Effector memory CD8-positive, alpha-beta T cell (primary cell): ENCODE measurements around the gene GLT8D2.

ENCODE experiments used
- ATAC-seq: fragments of 150-1000 bp; cut with Tn5 transposase; replicated peaks from 2 replicates; pipeline ENCODE4 v1.10.0; 2021; ENCODE audit warnings: mild to moderate bottlenecking, moderate library complexity
- DNase-seq, 3 experiments: peaks; one replicate each; pipeline ENCODE4 v3.0.0; 2021
- H3K27ac Mint-ChIP-seq, 2 donors: one replicate each; pipeline ENCODE4 v1.8.0; 2022; ENCODE audit warnings: mild to moderate bottlenecking in 2 of 2, mixed read lengths in 2 of 2, moderate library complexity in 2 of 2
- H3K27me3 Mint-ChIP-seq, 2 donors: one replicate each; pipeline ENCODE4 v1.8.0; 2022; ENCODE audit warnings: mixed read lengths in 2 of 2
- H3K36me3 Mint-ChIP-seq: one replicate; pipeline ENCODE4 v1.8.0; 2022; ENCODE audit warnings: mild to moderate bottlenecking, moderate library complexity, mixed read lengths; ENCODE audit not compliant: insufficient read depth
- H3K4me1 Mint-ChIP-seq, 2 donors: one replicate each; pipeline ENCODE4 v1.8.0; 2022; ENCODE audit warnings: low read depth in 2 of 2, mixed read lengths in 2 of 2
- H3K4me3 Mint-ChIP-seq, 2 donors: one replicate each; pipeline ENCODE4 v1.8.0; 2022; ENCODE audit warnings: mild to moderate bottlenecking in 2 of 2, mixed read lengths in 2 of 2, moderate library complexity in 2 of 2
- H3K9me3 Mint-ChIP-seq, 2 donors: one replicate each; pipeline ENCODE4 v1.8.0; 2022; ENCODE audit warnings: mixed read lengths in 2 of 2

Gene GLT8D2

GRCh38 chr12:104010121-104010520 lies 39.9 kb downstream of the GLT8D2 start:
- DNase-seq (no peak), ATAC-seq (no peak)
- Mint-ChIP-seq H3K27me3 (peaks cover 11 to 27% of the 10 kb centered on the region in 2 donors), H3K4me1 (no peaks in the 10 kb centered on the region), H3K4me3 (no peak overlapping the region), H3K27ac (no peak overlapping the region), H3K36me3 (no peaks in the 10 kb centered on the region), H3K9me3 (no peaks in the 10 kb centered on the region)

DNA sequence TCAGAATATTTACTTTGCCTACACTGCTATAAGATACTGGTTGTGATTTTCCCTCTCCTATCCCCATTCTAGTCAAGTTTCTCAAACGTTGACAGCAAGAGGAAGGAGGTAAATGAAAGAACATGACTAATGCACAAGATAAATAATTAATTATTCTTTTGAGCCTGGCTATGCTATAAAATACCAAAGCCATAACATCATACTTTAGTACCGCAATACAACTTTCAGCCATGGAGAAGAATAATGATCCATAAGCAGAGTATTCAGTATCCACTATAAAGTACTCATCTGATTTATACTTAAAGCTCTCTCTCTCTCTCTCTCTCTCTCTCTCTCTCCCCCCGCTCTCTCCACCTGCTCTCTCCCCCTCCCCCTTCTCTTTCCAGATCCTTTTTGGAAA lies 43.1 kb downstream of the GLT8D2 start:
- no peak for DNase-seq
- ATAC-seq = no peak
- Mint-ChIP-seq H3K36me3 (no peaks in the 10 kb centered on the region), H3K4me1 (no peaks in the 10 kb centered on the region), H3K27ac (no peak overlapping the region), H3K4me3 (no peak overlapping the region), H3K27me3 (peaks cover 34 to 51% of the 10 kb centered on the region in 2 donors), H3K9me3 (no peaks in the 10 kb centered on the region)

- Mint-ChIP-seq H3K36me3 (no peaks in the 10 kb centered on the region), H3K4me3 (no peak overlapping the region), H3K27me3 (peaks cover 60 to 76% of the 10 kb centered on the region in 2 donors), H3K4me1 (no peaks in the 10 kb centered on the region), H3K9me3 (no peaks in the 10 kb centered on the region), H3K27ac (no peak overlapping the region)
- DNase-seq (no peak), ATAC-seq (no peak)
Measured at GRCh38 chr12:104003596-104003995, 46.4 kb downstream of the GLT8D2 start.

DNA sequence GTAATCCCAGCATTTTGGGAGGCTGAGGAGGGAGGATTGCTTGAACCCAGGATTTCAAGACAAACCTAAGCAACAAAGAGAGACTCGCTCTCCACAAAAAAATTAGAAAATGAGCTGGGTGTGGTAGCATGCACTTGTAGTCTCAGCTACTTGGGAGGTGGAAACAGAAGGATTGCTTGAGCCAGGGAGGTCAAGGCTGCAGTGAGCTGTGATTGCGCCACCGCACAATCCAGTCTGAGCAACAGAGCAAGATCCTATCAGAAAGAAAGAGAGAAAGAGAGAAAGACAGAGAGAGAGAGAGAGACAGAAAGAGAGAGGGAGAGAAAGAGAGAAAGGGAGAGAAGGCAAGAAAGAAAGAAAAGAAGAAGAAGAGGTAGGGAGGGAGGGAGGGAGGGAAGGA lies 47.3 kb downstream of the GLT8D2 start:
- H3K27ac Mint-ChIP-seq = no peak overlapping the region
- no peak for ATAC-seq
- no peaks in the 10 kb centered on the region for H3K9me3 Mint-ChIP-seq
- H3K4me1 Mint-ChIP-seq = no peaks in the 10 kb centered on the region
- H3K4me3 Mint-ChIP-seq = no peak overlapping the region
- no peak for DNase-seq
- H3K36me3 Mint-ChIP-seq = no peaks in the 10 kb centered on the region
- H3K27me3 Mint-ChIP-seq = peaks cover 58 to 69% of the 10 kb centered on the region in 2 donors

- no peak for ATAC-seq
- no peaks in the 10 kb centered on the region for H3K4me1 Mint-ChIP-seq
- no peaks in the 10 kb centered on the region for H3K36me3 Mint-ChIP-seq
- H3K27ac Mint-ChIP-seq = no peak overlapping the region
- H3K4me3 Mint-ChIP-seq = no peak overlapping the region
- H3K9me3 Mint-ChIP-seq = no peaks in the 10 kb centered on the region
- H3K27me3 Mint-ChIP-seq = peaks cover 60 to 74% of the 10 kb centered on the region in 2 donors
- DNase-seq = no peak
Measured at GRCh38 chr12:104000807-104001434, 49.1 kb downstream of the GLT8D2 start.

DNA sequence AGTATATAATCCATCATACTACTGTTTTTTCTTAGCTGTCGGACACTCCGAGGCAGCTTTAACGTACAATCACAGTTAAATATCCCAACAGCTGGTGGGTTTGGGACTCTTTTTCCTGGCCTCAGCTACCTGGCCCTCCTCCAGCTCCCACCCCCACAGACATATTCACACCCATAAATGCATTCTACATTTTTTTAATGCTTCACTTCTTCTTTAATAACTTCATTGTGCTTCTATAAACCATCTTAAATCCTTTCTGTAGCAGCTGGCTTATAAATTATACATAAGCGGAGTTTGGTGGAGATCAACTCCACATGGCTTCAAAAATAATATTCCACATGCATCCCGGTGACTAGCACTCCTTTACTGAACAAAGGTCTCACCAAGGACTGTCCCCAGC lies 51.0 kb downstream of the GLT8D2 start:
- H3K36me3 Mint-ChIP-seq = no peaks in the 10 kb centered on the region
- no peaks in the 10 kb centered on the region for H3K9me3 Mint-ChIP-seq
- peaks cover 57 to 59% of the 10 kb centered on the region in 2 donors for H3K27me3 Mint-ChIP-seq
- no peak overlapping the region for H3K4me3 Mint-ChIP-seq
- H3K4me1 Mint-ChIP-seq = no peaks in the 10 kb centered on the region
- no peak overlapping the region for H3K27ac Mint-ChIP-seq
- ATAC-seq (no peak), DNase-seq (no peak)

- DNase-seq = no peak
- Mint-ChIP-seq H3K9me3 (no peaks in the 10 kb centered on the region), H3K4me1 (no peaks in the 10 kb centered on the region), H3K27me3 (peaks cover 44 to 49% of the 10 kb centered on the region in 2 donors), H3K4me3 (no peak overlapping the region), H3K36me3 (no peaks in the 10 kb centered on the region), H3K27ac (no peak overlapping the region)
- no peak for ATAC-seq
Measured at GRCh38 chr12:103997286-103997900, 52.6 kb downstream of the GLT8D2 start.

DNA sequence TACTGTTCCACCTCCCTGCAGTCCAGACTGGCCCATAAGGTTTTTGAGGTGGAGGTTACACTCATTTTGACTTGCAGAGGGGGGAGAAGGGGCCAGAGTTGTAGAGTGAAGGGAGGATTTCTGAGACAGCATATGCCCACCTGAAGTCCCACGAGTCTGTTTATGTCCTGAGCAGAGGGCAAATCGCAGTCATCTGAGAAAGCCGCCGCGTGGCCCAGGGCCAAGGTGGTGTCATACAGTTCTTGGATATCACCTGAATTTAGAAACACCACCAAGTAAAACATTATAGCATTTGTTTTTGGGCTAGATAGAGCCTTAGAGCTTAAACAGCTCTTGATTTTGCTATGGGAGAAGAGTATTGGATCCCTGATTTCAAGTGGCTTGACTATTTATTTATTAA lies 53.4 kb downstream of the GLT8D2 start:
- ATAC-seq = no peak
- no peak for DNase-seq
- no peak overlapping the region for H3K4me3 Mint-ChIP-seq
- no peaks in the 10 kb centered on the region for H3K36me3 Mint-ChIP-seq
- H3K27me3 Mint-ChIP-seq = peaks cover 44% of the 10 kb centered on the region in 2 donors
- H3K4me1 Mint-ChIP-seq = no peaks in the 10 kb centered on the region
- H3K27ac Mint-ChIP-seq = no peak overlapping the region
- no peaks in the 10 kb centered on the region for H3K9me3 Mint-ChIP-seq

GRCh38 chr12:103994235-103994634 lies 55.8 kb downstream of the GLT8D2 start:
- no peak overlapping the region for H3K4me3 Mint-ChIP-seq
- ATAC-seq (no peak), DNase-seq (no peak)
- no peaks in the 10 kb centered on the region for H3K9me3 Mint-ChIP-seq
- no peaks in the 10 kb centered on the region for H3K36me3 Mint-ChIP-seq
- no peak overlapping the region for H3K27ac Mint-ChIP-seq
- H3K4me1 Mint-ChIP-seq = no peaks in the 10 kb centered on the region
- peaks cover 23% of the 10 kb centered on the region in 2 donors for H3K27me3 Mint-ChIP-seq

DNA sequence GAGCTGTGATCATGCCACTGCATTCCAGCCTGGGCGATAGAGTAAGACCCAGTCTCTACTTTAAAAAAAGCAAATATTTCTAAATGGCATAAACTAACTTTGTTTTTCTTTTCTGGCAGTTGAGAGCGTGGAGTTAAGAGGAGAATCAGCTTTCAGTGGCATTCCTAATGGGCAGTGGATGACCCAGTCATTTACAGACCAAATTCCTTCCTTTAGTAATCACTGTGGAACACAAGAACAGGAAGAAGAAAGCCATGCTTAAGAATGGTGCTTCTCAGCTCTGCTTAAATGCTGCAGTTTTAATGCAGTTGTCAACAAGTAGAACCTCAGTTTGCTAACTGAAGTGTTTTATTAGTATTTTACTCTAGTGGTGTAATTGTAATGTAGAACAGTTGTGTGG lies 63.2 kb downstream of the GLT8D2 start:
- Mint-ChIP-seq H3K36me3 (peaks cover 48% of the 10 kb centered on the region), H3K27me3 (no peaks in the 10 kb centered on the region), H3K4me3 (no peak overlapping the region), H3K27ac (no peak overlapping the region), H3K4me1 (no peaks in the 10 kb centered on the region), H3K9me3 (no peaks in the 10 kb centered on the region)
- ATAC-seq = no peak
- no peak for DNase-seq

GRCh38 chr12:103978384-103978982 lies 71.5 kb downstream of the GLT8D2 start:
- peaks cover 62% of the 10 kb centered on the region for H3K36me3 Mint-ChIP-seq
- H3K27ac Mint-ChIP-seq = peak overlapping the region; percentile 35 to 47
- H3K4me3 Mint-ChIP-seq = no peak overlapping the region
- H3K27me3 Mint-ChIP-seq = no peaks in the 10 kb centered on the region
- DNase-seq (no peak), ATAC-seq (no peak)
- peaks cover 20 to 31% of the 10 kb centered on the region in 2 donors for H3K4me1 Mint-ChIP-seq
- no peaks in the 10 kb centered on the region for H3K9me3 Mint-ChIP-seq

DNA sequence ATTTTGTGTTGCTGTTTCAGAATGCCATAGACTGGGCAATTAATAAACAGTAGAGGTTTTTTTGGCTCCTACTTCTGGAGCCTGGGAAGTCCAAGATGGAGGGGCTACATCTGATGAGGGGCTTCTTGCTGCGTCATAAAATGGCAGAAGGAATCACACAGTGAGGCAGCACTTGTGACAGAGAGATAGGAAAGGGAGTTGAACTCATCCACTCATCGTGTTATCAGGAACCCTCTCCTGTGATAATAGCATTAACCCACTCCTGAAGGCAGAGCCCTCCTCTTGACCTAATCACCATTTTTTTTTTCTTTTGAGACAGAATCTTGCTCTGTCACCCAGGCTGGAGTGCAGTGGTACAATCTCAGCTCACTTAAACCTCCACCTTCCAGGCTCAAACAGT lies 74.6 kb downstream of the GLT8D2 start:
- H3K4me3 Mint-ChIP-seq = no peak overlapping the region
- H3K4me1 Mint-ChIP-seq = peaks cover 25 to 36% of the 10 kb centered on the region in 2 donors
- ATAC-seq (no peak), DNase-seq (no peak)
- H3K36me3 Mint-ChIP-seq = peaks cover 47% of the 10 kb centered on the region
- peak overlapping the region in 1 of 2 donors; percentile 46 for H3K27ac Mint-ChIP-seq
- H3K9me3 Mint-ChIP-seq = no peaks in the 10 kb centered on the region
- H3K27me3 Mint-ChIP-seq = no peaks in the 10 kb centered on the region

DNA sequence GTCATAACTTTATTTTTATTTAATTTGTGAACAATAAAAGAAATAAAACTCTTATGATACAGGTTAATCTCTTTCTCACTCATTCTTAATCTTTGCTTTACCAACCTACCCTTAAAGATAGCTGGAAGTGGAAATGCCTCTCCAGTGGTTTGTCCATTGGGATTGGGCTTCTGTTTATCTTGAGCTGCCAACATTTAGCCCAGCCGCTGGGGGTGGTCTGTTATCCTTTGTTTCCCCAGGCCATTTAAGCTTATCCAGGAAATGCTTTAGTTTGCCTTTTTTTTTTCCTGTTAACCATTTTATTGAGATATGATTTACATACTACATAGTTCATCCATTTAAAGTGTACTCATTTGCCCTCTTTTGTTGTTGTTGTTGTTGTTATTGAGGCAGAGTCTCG lies 76.1 kb downstream of the GLT8D2 start:
- Mint-ChIP-seq H3K36me3 (peaks cover 34% of the 10 kb centered on the region), H3K27ac (peak overlapping the region; percentile 46 to 73), H3K4me3 (no peak overlapping the region), H3K27me3 (no peaks in the 10 kb centered on the region), H3K9me3 (no peaks in the 10 kb centered on the region), H3K4me1 (peaks cover 31 to 44% of the 10 kb centered on the region in 2 donors)
- ATAC-seq = no peak
- DNase-seq = no peak

DNA sequence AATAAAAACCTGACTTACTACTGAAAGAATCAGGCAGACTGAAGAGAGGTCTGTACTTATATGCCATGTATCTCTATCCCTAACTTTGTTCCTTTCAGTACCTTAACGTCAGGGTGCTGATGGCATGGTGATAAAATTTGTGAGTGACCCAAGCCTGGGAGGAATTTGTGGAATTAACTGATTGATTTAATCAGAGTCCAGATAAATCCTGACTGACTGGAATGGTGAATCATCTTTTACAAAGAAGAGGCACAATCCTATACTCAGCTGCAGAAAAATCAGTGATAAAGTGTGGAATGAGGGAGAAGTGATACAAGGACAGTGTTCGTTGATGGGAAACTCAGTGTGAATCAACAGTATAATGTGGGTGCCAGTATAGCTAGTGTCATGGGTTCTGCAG lies 80.6 kb downstream of the GLT8D2 start:
- H3K27ac Mint-ChIP-seq = no peak overlapping the region
- H3K9me3 Mint-ChIP-seq = no peaks in the 10 kb centered on the region
- H3K4me3 Mint-ChIP-seq = no peak overlapping the region
- ATAC-seq (no peak), DNase-seq (no peak)
- peaks cover 43% of the 10 kb centered on the region for H3K36me3 Mint-ChIP-seq
- H3K27me3 Mint-ChIP-seq = no peaks in the 10 kb centered on the region
- H3K4me1 Mint-ChIP-seq = peaks cover 45 to 48% of the 10 kb centered on the region in 2 donors
